Amniotic epithelial cell (primary cell): ENCODE results near the gene USP47.
A peak's percentile ranks its signal among the peaks of the same experiment; 100 is the strongest.

Experiments
- DNase-seq: peaks from one replicate; pipeline ENCODE4 v3.0.0-alpha.2; 2010; ENCODE audit warnings: low read depth

The USP47 gene

GRCh38 chr11:11980841-11981308 lies 139.1 kb downstream of the USP47 start:
- DNase-seq = no peak

DNA sequence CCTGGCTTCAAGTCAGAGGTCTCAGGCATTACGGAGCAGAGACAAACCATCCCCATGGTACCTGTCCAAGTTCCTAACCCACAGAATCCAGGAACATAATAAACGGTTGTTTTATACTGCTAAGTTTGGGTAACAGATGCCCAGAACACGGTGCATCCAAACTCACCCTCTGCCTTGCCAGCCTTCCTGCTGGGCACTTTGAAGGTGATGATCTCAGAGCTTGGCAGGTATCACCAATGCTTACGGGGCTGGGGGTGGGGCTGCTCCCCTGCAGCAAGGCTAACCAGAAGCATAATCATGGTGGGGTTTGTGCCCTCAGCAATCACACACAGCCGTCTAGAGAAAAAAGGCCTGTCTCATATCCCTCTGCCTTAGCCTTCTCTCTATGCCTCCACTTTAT lies 139.6 kb downstream of the USP47 start:
- DNase-seq = no peak

- no peak for DNase-seq
Observed at GRCh38 chr11:11981840-11982239, 140.1 kb downstream of the USP47 start.

DNA sequence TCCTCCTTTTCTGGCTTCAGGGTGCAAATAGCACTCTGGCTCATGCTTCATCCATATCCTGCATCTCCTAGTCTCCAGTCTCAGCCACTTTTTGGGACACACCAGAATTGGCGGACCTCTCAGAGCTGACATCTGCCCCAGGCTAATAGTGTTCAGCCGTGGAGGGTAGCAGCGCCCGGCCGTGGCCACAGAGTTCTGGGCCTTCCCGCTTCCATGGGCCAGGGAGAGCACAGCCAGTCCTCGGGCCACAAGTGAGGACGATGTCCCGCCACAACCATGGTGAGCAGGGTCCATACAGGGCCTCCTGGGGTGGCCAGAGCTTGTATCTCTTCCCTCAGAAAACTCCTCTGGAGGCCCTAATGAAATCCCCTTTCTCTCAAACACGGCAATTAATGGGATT lies 140.7 kb downstream of the USP47 start:
- DNase-seq = no peak

DNA sequence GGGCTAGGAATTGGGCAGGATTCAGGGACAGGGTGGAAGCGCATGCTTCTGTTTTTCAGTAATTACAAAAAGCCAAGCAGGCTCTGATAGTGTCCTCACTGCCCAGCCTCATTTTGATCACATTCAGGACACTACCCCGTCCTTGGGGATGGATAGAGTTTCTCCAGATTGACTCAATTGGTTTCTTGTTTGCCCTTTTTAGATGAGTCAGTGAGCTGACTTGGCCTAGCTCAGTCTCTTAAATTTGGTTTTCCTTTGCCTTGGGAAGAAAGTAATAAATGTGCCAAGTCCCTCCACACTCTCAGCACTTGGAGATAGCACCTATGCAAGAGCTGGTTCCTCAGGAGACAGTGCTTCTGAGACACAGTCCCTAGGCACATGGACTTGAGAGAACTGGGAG lies 141.2 kb downstream of the USP47 start:
- DNase-seq = no peak

- no peak for DNase-seq
Observed at GRCh38 chr11:11983427-11983826, 141.7 kb downstream of the USP47 start.

GRCh38 chr11:11984563-11984962 lies 142.8 kb downstream of the USP47 start:
- DNase-seq = no peak

DNA sequence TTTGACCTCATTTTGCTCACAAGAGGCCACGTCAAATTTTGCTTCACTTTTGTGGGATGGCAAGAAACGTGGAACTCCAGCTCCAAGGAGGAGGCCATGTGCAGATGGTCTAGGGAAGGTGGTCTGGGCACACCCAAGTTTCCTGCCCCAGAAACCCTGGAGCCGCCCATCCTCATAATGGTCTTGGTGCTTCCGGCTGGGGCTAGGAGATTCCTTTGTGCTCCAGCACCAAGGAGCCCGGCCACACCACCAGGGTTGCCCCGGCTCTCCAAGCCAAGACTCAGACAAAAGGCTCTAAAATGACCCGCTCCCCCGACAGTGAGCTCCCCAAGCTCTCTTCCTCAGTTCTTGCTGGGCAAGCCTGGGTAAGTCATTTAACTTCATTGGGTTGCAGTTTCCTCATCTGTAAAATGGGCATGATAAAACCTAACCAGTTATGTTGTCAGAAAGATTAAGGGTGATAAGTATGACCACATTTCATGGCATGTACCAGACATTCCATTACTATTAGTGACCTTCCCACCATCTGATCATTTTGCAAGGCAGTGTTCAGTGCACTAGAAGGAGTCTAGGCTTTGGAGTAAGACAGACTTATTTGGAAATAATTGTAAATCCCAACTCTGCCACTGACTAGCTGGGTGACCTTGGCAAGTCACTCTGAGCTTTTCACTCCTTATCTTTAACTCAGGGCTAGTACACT lies 143.4 kb downstream of the USP47 start:
- peak; percentile 91 for DNase-seq

DNA sequence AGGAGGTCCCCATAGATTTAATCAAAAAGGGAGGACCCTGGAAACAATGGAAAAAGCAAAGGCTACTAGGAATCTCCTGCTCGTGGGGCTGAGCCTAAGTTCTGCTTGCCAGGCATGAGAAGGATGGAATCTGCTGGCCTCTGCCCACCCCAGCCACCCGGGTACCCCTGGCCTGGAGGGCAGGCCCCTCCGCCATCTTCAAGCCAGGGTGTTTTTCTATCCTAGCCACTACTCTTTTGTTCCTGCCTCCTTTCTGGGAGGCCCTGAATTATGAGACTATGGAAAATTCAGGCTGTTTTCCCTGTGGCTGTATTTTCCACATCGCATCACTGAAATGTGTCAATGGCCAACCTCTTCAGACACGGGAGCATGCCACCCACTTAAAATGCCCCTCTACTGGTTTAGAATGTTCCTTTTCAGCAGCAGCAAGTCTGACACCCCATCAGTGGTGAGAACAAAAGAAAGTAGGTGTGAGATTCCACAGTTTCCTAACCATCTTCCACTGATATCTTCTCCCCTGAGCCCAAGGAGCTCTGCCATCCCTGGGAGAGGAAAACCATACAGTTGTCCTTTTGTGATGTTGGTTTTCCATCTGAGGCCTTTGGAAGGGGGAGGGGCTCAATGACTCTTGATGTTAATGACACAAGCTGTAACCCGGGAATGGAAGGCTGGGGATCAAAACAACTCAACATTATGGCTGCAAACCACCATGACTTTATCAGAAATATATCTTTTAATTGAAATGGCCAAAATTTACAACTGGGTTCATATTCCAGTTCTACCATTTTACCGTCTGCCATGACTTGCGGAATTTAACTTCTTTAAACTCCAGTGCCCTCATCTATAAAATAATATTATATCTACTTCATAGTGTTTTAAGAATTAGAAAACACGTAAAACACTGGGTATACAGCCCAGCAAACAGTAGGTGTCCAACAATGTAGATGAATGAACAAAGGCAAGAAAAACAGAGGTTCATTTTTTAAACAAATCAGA lies 144.5 kb downstream of the USP47 start:
- DNase-seq = no peak

DNA sequence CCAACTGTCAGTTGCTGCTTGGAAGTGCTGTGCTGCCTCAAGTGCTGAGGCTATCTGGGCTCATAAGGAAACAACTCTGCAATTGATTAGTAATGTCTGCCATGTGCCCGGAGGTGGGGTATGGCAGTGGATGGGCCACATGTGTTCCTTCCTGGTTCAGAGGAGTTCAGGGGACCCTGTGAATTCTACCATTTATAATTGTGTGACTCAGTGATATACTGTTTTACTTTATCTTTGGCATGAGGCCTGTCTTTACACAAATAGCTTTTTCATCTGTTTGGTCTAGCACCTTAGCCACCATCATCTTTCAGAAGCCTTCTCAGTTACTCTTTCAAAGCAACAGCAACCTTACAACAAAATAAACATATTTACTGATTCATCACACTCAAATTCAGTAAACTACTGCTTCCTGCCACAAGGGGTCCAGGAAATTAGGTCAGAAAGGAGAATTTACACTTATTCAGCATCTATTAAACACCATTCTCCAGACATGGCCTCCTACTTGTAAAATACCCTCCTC lies 145.8 kb downstream of the USP47 start:
- DNase-seq = peak; percentile 63

DNA sequence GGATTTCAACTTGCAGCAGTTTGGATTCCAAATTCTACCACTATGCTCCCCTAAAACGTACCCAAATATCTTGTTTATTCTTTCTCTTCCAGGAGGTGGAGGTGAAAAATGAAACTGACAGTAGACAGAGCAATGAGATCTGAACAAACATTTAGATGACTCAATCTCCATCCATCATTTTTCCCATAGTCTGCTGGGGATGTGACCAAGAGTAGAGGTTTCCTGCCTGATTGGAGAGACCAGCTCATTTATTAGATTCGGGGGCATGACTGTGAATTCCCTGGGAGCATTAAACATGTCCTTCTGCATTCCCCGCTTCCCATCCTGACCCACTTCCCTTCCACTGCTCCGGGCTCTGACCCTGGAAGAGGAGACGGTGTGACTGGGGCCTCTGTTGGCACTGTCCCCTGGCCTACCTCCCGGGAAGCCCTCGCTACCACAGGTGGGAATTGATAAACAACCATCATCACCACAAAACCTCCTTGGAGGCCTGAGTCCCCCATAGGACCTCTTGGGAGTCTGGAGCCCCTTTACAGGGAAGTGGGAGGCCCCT lies 146.4 kb downstream of the USP47 start:
- peak; percentile 85 for DNase-seq

- no peak for DNase-seq
Observed at GRCh38 chr11:11988681-11989261, 147.0 kb downstream of the USP47 start.

GRCh38 chr11:11989774-11990744 lies 148.3 kb downstream of the USP47 start:
- peak; percentile 87 for DNase-seq

- DNase-seq = peak; percentile 43
Observed at GRCh38 chr11:11992257-11993212, 150.8 kb downstream of the USP47 start.

GRCh38 chr11:11993839-11994238 lies 152.1 kb downstream of the USP47 start:
- DNase-seq = peak; percentile 84

DNA sequence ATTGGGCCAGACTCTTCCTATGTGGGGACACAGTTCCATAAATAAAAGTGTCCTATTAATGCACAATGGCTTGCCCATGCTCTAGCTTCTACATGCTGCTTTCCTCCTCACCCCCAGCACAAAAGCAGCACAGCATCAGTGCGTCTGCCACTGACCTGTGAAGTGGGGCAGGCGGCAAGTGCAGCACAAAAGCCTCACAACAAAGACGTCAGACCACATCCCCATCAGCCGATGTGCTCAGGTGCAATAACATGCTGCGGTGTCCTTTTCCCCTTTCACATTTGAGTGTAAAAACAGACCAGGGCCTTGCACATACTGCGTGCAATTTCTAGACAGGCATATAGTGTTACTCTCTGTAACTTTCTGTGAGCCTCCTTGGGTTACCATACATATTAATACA lies 153.8 kb downstream of the USP47 start:
- no peak for DNase-seq

GRCh38 chr11:11996321-11997048 lies 154.7 kb downstream of the USP47 start:
- DNase-seq = no peak

GRCh38 chr11:11997049-11997322 lies 155.2 kb downstream of the USP47 start:
- no peak for DNase-seq

DNA sequence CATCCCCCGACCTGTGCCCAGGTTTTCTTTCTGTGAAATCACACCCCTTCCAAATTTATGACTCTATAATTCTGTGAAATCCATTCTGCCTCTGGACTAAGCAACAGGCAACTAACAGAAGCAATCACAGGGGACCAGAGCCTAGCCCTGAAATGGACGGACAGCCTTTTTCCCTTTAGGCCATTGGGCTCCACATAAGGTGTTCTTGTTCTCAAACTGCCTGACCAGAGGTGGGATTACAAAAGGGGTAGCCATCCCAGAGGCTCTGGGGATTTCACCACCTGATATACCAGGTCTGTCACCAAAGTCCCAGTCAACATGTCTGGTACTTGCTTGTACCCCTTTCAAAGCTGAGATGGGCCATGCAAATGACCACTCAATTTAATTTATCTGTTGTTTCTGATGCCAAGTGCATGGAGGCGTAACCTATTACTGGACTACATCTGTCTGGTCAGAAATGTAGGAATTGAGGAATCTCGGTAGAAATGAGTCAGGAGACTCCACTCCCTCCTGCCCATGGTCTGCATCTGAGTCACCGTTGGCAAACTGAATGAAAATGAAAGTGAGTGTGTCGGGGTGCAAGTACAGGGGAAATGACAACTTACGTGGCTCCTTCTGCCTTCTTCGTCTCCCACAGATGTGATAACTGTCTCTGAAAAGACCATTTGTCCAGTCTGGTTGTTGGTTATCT lies 156.5 kb downstream of the USP47 start:
- DNase-seq = peak; percentile 92
